Measurements from ENCODE around the gene DIS3. TPM values are rescaled to one million over a fixed set of nuclear protein-coding genes. Genes with fewer than 3 reads are reported as not detected.
A peak's percentile ranks its signal among the peaks of the same experiment; 100 is the strongest.

Gene DIS3
- total and polyA plus RNA-seq, 2 of the 13 experiments (the other 11 are each of a cell fraction or from before 2014, with no cell fraction given), result 13.2 to 35.0 TPM

DNA sequence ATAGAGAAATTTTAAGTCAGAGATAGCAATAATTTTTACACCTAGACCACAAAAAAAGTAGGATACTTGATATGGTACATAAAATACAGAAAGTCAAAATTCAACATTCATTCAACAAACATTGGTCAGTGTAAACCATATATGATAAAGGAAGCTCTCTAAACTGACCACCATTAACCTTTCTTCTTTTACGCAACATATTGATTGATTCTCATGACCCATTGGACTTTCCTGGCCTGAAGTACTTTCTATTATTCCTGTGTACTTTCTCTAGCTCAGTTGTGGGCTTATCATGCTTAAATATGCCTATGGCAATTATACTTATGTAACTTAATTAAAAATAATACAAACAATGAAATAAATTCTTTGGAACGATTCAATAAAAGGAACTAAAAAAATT lies 10.9 kb upstream of the DIS3 start (continued):
- TF ChIP-seq, protein P1, sequence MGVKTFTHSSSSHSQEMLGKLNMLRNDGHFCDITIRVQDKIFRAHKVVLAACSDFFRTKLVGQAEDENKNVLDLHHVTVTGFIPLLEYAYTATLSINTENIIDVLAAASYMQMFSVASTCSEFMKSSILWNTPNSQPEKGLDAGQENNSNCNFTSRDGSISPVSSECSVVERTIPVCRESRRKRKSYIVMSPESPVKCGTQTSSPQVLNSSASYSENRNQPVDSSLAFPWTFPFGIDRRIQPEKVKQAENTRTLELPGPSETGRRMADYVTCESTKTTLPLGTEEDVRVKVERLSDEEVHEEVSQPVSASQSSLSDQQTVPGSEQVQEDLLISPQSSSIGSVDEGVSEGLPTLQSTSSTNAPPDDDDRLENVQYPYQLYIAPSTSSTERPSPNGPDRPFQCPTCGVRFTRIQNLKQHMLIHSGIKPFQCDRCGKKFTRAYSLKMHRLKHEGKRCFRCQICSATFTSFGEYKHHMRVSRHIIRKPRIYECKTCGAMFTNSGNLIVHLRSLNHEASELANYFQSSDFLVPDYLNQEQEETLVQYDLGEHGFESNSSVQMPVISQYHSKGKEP (CRISPR knock-in tag; IDR thresholded peaks at IDR 0.05), result no peak
- TF ChIP-seq MEIS2 (CRISPR knock-in tag; IDR thresholded peaks at IDR 0.05) (no peak), ZNF12 (CRISPR knock-in tag; IDR thresholded peaks at IDR 0.05) (no peak), KAT2B (IDR thresholded peaks at IDR 0.05; ENCODE audit: borderline replicate concordance, low read depth, low read length) (peak; percentile 39; the same call in 1 of the 2 replicates), ZSCAN20 (CRISPR knock-in tag; IDR thresholded peaks at IDR 0.05; ENCODE audit: borderline replicate concordance) (no peak), ZNF792 (CRISPR knock-in tag; IDR thresholded peaks at IDR 0.05) (no peak), SKI (IDR thresholded peaks at IDR 0.05; ENCODE audit: partially characterized antibody) (no peak), ZNF552 (CRISPR knock-in tag; IDR thresholded peaks at IDR 0.05; ENCODE audit: borderline replicate concordance) (no peak), ZSCAN30 (CRISPR knock-in tag; IDR thresholded peaks at IDR 0.05) (no peak), SUZ12 (IDR thresholded peaks at IDR 0.05; ENCODE audit: low read depth, low read length) (no peak), STAT5B (CRISPR knock-in tag; IDR thresholded peaks at IDR 0.05) (no peak), ZNF460 (CRISPR knock-in tag; IDR thresholded peaks at IDR 0.05; ENCODE audit: borderline replicate concordance) (no peak), MIXL1 (CRISPR knock-in tag; IDR thresholded peaks at IDR 0.05) (peak; percentile 75), MIER3 (CRISPR knock-in tag; IDR thresholded peaks at IDR 0.05; ENCODE audit: borderline replicate concordance) (no peak)
- TF ChIP-seq, protein P2, sequence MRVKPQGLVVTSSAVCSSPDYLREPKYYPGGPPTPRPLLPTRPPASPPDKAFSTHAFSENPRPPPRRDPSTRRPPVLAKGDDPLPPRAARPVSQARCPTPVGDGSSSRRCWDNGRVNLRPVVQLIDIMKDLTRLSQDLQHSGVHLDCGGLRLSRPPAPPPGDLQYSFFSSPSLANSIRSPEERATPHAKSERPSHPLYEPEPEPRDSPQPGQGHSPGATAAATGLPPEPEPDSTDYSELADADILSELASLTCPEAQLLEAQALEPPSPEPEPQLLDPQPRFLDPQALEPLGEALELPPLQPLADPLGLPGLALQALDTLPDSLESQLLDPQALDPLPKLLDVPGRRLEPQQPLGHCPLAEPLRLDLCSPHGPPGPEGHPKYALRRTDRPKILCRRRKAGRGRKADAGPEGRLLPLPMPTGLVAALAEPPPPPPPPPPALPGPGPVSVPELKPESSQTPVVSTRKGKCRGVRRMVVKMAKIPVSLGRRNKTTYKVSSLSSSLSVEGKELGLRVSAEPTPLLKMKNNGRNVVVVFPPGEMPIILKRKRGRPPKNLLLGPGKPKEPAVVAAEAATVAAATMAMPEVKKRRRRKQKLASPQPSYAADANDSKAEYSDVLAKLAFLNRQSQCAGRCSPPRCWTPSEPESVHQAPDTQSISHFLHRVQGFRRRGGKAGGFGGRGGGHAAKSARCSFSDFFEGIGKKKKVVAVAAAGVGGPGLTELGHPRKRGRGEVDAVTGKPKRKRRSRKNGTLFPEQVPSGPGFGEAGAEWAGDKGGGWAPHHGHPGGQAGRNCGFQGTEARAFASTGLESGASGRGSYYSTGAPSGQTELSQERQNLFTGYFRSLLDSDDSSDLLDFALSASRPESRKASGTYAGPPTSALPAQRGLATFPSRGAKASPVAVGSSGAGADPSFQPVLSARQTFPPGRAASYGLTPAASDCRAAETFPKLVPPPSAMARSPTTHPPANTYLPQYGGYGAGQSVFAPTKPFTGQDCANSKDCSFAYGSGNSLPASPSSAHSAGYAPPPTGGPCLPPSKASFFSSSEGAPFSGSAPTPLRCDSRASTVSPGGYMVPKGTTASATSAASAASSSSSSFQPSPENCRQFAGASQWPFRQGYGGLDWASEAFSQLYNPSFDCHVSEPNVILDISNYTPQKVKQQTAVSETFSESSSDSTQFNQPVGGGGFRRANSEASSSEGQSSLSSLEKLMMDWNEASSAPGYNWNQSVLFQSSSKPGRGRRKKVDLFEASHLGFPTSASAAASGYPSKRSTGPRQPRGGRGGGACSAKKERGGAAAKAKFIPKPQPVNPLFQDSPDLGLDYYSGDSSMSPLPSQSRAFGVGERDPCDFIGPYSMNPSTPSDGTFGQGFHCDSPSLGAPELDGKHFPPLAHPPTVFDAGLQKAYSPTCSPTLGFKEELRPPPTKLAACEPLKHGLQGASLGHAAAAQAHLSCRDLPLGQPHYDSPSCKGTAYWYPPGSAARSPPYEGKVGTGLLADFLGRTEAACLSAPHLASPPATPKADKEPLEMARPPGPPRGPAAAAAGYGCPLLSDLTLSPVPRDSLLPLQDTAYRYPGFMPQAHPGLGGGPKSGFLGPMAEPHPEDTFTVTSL (CRISPR knock-in tag; IDR thresholded peaks at IDR 0.05; ENCODE audit: borderline replicate concordance), result peak; percentile 63; the same call in 1 of the 2 replicates
- TF ChIP-seq, protein P3, sequence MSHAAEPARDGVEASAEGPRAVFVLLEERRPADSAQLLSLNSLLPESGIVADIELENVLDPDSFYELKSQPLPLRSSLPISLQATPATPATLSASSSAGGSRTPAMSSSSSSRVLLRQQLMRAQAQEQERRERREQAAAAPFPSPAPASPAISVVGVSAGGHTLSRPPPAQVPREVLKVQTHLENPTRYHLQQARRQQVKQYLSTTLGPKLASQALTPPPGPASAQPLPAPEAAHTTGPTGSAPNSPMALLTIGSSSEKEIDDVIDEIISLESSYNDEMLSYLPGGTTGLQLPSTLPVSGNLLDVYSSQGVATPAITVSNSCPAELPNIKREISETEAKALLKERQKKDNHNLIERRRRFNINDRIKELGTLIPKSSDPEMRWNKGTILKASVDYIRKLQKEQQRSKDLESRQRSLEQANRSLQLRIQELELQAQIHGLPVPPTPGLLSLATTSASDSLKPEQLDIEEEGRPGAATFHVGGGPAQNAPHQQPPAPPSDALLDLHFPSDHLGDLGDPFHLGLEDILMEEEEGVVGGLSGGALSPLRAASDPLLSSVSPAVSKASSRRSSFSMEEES (CRISPR knock-in tag; IDR thresholded peaks at IDR 0.05), result no peak
- TF ChIP-seq, protein P4, sequence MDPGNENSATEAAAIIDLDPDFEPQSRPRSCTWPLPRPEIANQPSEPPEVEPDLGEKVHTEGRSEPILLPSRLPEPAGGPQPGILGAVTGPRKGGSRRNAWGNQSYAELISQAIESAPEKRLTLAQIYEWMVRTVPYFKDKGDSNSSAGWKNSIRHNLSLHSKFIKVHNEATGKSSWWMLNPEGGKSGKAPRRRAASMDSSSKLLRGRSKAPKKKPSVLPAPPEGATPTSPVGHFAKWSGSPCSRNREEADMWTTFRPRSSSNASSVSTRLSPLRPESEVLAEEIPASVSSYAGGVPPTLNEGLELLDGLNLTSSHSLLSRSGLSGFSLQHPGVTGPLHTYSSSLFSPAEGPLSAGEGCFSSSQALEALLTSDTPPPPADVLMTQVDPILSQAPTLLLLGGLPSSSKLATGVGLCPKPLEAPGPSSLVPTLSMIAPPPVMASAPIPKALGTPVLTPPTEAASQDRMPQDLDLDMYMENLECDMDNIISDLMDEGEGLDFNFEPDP (CRISPR knock-in tag; conservative IDR thresholded peaks at IDR 0.05), result no peak
- TF ChIP-seq, protein P5, sequence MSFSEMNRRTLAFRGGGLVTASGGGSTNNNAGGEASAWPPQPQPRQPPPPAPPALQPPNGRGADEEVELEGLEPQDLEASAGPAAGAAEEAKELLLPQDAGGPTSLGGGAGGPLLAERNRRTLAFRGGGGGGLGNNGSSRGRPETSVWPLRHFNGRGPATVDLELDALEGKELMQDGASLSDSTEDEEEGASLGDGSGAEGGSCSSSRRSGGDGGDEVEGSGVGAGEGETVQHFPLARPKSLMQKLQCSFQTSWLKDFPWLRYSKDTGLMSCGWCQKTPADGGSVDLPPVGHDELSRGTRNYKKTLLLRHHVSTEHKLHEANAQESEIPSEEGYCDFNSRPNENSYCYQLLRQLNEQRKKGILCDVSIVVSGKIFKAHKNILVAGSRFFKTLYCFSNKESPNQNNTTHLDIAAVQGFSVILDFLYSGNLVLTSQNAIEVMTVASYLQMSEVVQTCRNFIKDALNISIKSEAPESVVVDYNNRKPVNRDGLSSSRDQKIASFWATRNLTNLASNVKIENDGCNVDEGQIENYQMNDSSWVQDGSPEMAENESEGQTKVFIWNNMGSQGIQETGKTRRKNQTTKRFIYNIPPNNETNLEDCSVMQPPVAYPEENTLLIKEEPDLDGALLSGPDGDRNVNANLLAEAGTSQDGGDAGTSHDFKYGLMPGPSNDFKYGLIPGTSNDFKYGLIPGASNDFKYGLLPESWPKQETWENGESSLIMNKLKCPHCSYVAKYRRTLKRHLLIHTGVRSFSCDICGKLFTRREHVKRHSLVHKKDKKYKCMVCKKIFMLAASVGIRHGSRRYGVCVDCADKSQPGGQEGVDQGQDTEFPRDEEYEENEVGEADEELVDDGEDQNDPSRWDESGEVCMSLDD (CRISPR knock-in tag; IDR thresholded peaks at IDR 0.05; ENCODE audit: borderline replicate concordance), result no peak

Data from HepG2 (cell line).